CD8-positive, alpha-beta memory T cell (primary cell): Measurements from ENCODE around the gene MCF2L2. TPM values are rescaled to one million over a fixed set of nuclear protein-coding genes. Genes with fewer than 3 reads are reported as not detected.
A peak's percentile ranks its signal among the peaks of the same experiment; 100 is the strongest.
"Not testable (repeated sequence)": the region's sequence is repeated elsewhere in the genome, so short reads cannot be mapped to it uniquely, and the experiment has no call there.

Source experiments
- CTCF ChIA-PET: fragments of 350-600 bp; sonication (Branson Sonifier 250); formaldehyde crosslinking; loops from one replicate; lab custom pipeline; 2021; ENCODE audit warnings: antibody characterized with exemption; lab: Charles Lee
- POLR2A ChIA-PET: fragments of 350-600 bp; sonication (Branson Sonifier 250); formaldehyde crosslinking; loops from one replicate; lab custom pipeline; 2021; ENCODE audit warnings: antibody characterized with exemption; lab: Charles Lee
- DNase-seq, 5 donors: peaks; one replicate each; pipeline versions ENCODE4 v3.0.0 to v3.0.0-alpha.2; 2020 to 2022; ENCODE audit warnings: mixed read lengths in 1 of 5
- H3K27ac ChIP-seq: one replicate; pipeline ENCODE4 v1.7.0; 2013; ENCODE audit warnings: low read depth, mild to moderate bottlenecking, low read length, moderate library complexity
- H3K27me3 ChIP-seq: 2 replicates; pipeline ENCODE4 v1.7.0; 2013; ENCODE audit warnings: low read length, mild to moderate bottlenecking; ENCODE audit not compliant: insufficient read depth, poor library complexity, severe bottlenecking
- H3K36me3 ChIP-seq: 2 replicates; pipeline ENCODE4 v1.7.0; 2013; ENCODE audit warnings: mild to moderate bottlenecking, low read length, moderate library complexity; ENCODE audit not compliant: insufficient read depth
- H3K4me1 ChIP-seq: 2 replicates; pipeline ENCODE4 v1.7.0; 2013; ENCODE audit warnings: mild to moderate bottlenecking, low read length, moderate library complexity; ENCODE audit not compliant: insufficient read depth
- H3K4me3 ChIP-seq: 2 replicates; pipeline ENCODE4 v1.7.0; 2013; ENCODE audit warnings: mild to moderate bottlenecking, low read length
- H3K9me3 ChIP-seq: 2 replicates; pipeline ENCODE4 v1.7.0; 2013; ENCODE audit warnings: mild to moderate bottlenecking, low read length
- H3K27ac Mint-ChIP-seq, 8 donors: one replicate each; pipeline ENCODE4 v1.8.0; 2020 to 2021; ENCODE audit warnings: mixed read lengths in 8 of 8, mild to moderate bottlenecking in 6 of 8, inconsistent platforms in 3 of 8, moderate library complexity in 3 of 8
- H3K27me3 Mint-ChIP-seq, 2 donors: one replicate each; pipeline ENCODE4 v1.8.0; 2020 to 2021; ENCODE audit warnings: mixed read lengths in 2 of 2, mild to moderate bottlenecking in 1 of 2, moderate library complexity in 1 of 2
- H3K36me3 Mint-ChIP-seq, 3 donors: one replicate each; pipeline ENCODE4 v1.8.0; 2020 to 2021; ENCODE audit warnings: mixed read lengths in 3 of 3, inconsistent platforms in 1 of 3, mild to moderate bottlenecking in 1 of 3
- H3K4me1 Mint-ChIP-seq, 3 donors: one replicate each; pipeline ENCODE4 v1.8.0; 2020 to 2021; ENCODE audit warnings: mixed read lengths in 3 of 3, inconsistent platforms in 1 of 3, mild to moderate bottlenecking in 1 of 3
- H3K4me3 Mint-ChIP-seq, 7 donors: one replicate each; pipeline ENCODE4 v1.8.0; 2020 to 2021; ENCODE audit warnings: mixed read lengths in 7 of 7, mild to moderate bottlenecking in 6 of 7, moderate library complexity in 4 of 7, inconsistent platforms in 2 of 7
- H3K9me3 Mint-ChIP-seq, 5 donors: one replicate each; pipeline ENCODE4 v1.8.0; 2020 to 2022; ENCODE audit warnings: mixed read lengths in 5 of 5, mild to moderate bottlenecking in 3 of 5, moderate library complexity in 2 of 5, inconsistent platforms in 1 of 5
- polyA plus RNA-seq: library from polyadenylated mRNA; unstranded; fragments of 300-500 nt; fragmentation: Illumina TruSeq; gene quantifications from one replicate; pipeline ENCODE4 v1.2.3, GENCODE V29; 2021
- total RNA-seq, 2 experiments: library from RNA; stranded (reverse); gene quantifications; one replicate each; pipeline ENCODE4 v1.2.3, GENCODE V29; 2021

Gene MCF2L2
- total and polyA plus RNA-seq, 3 experiments from 2014 or later: 0.78 to 3.5 (median 2.8) TPM

DNA sequence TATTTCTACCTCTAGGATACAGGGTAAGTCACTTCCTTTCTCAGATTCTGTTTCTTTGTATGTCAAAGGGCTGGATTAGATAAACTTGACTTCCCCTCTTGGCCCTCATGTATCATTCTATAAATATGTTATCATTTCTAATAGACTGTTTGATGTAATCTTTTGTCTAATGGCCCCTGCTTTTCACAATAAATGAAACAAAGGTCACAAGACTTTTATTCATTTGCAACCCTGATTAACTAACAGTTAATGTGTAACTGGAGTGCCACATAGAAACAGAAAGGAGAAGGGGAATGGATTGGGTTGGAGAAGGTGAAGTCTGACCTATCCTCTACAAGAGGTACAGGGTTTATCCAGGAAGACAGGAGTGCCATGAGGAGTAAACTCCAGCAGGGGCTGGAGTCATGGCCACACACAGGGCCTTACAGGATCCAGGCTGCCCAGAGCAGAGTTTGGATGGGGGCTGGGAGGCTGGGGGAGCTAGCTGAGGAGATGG, 183.4 kb downstream of the MCF2L2 start:
- CTCF ChIA-PET: no interaction called here
- POLR2A ChIA-PET: no interaction called here

DNA sequence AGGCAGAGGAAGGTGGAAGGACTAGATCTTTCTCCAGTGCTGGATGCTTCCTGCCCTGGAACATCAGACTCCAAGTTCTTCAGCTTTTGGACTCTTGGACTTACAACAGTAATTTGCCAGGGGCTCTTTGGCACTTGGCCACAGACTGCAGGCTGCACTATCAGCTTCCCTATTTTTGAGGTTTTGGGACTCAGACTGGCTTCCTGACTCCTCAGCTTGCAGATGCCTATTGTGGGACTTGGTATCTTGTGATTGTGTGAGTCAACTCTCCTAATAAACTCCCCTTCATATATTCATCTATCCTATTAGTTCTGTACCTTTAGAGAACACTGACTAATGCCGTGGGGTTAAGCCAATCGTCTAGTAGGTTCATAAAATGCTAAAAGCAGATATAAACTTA, 184.2 kb downstream of the MCF2L2 start:
- POLR2A ChIA-PET: interaction anchor here (0.6 kb wide), 1 partner anchor 637 kb away, joined by 3 read pairs; no protein-coding TSS in a partner anchor

More for the DNA sequence above, 183.4 kb downstream of the MCF2L2 start:
- Histone ChIP-seq H3K27ac (no peak overlapping the region), H3K27me3 (no peaks in the 10 kb centered on the region), H3K4me3 (no peak overlapping the region), H3K4me1 (no peaks in the 10 kb centered on the region), H3K36me3 (no peaks in the 10 kb centered on the region), H3K9me3 (no peaks in the 10 kb centered on the region)
- H3K4me3 Mint-ChIP-seq: peak overlapping the region in 1 of 7 donors; percentile 6
- peaks cover 10 to 26% (median 23%) of the 10 kb centered on the region in 5 donors for H3K9me3 Mint-ChIP-seq
- H3K4me1 Mint-ChIP-seq: no peaks in the 10 kb centered on the region
- peaks cover 3 to 34% (median 5%) of the 10 kb centered on the region in 3 donors for H3K36me3 Mint-ChIP-seq
- no peak overlapping the region for H3K27ac Mint-ChIP-seq
- peaks cover 6 to 7% of the 10 kb centered on the region in 2 donors for H3K27me3 Mint-ChIP-seq
- DNase-seq: no peak

DNA sequence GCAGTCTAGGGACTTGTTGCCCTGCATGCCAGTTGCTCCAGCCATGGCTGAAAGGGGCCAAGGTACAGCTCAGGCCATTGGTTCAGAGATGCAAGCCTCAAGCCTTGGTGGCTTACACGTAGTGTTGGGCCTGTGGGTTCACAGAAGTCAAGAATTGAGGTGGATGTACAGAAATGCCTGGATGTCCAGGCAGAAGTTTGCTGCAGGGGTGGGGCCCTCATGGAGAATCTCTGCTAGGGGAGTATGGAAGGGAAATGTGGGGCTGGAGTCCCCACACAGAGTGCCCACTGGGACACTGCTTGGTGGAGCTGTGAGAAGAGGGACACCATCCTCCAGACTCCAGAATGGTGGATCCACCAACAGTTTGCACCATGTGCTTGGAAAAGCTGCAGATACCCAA, 186.0 kb downstream of the MCF2L2 start:
- Histone ChIP-seq H3K36me3 (no peaks in the 10 kb centered on the region), H3K27me3 (no peaks in the 10 kb centered on the region), H3K27ac (no peak overlapping the region), H3K4me3 (no peak overlapping the region), H3K4me1 (no peaks in the 10 kb centered on the region), H3K9me3 (no peaks in the 10 kb centered on the region)
- Mint-ChIP-seq H3K27me3 (peaks cover 6 to 7% of the 10 kb centered on the region in 2 donors), H3K4me3 (no peak overlapping the region), H3K4me1 (no peaks in the 10 kb centered on the region), H3K9me3 (peaks cover 10 to 32% (median 23%) of the 10 kb centered on the region in 5 donors), H3K36me3 (peaks cover 3 to 42% (median 3%) of the 10 kb centered on the region in 3 donors), H3K27ac (no peak overlapping the region)
- POLR2A ChIA-PET: no interaction called here
- no peak for DNase-seq
- CTCF ChIA-PET: no interaction called here

More for the DNA sequence above, 184.2 kb downstream of the MCF2L2 start:
- Histone ChIP-seq H3K9me3 (no peaks in the 10 kb centered on the region), H3K27me3 (no peaks in the 10 kb centered on the region), H3K36me3 (no peaks in the 10 kb centered on the region), H3K4me3 (no peak overlapping the region), H3K4me1 (no peaks in the 10 kb centered on the region), H3K27ac (no peak overlapping the region)
- Mint-ChIP-seq H3K36me3 (peaks cover 3 to 42% (median 3%) of the 10 kb centered on the region in 3 donors), H3K4me3 (no peak overlapping the region), H3K27me3 (peaks cover 7% of the 10 kb centered on the region in 2 donors), H3K4me1 (no peaks in the 10 kb centered on the region), H3K27ac (no peak overlapping the region), H3K9me3 (peaks cover 10 to 32% (median 23%) of the 10 kb centered on the region in 5 donors)
- no peak for DNase-seq
- CTCF ChIA-PET: no interaction called here

DNA sequence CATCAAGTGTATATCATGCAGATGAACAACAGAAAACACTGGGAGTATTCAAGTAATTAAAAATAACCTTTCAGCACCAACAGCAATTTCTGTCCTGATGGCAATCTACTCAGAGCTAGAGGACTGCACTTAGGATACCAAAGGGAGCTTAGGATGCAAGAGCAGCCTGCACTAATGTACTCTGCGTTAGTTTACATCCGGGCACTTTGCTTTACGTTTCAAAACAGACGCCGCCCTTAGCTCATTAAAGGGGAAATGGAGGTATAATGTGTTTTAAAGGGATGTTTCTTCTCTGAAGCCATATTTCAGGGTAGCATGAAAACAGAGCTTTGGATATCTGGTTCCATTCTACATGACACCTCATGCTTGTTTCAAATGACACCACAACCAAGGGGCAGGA, 189.4 kb downstream of the MCF2L2 start:
- Histone ChIP-seq H3K27ac (no peak overlapping the region), H3K36me3 (no peaks in the 10 kb centered on the region), H3K4me3 (no peak overlapping the region), H3K4me1 (no peaks in the 10 kb centered on the region), H3K9me3 (no peaks in the 10 kb centered on the region), H3K27me3 (no peaks in the 10 kb centered on the region)
- no peaks in the 10 kb centered on the region for H3K4me1 Mint-ChIP-seq
- peaks cover 3 to 38% (median 3%) of the 10 kb centered on the region in 3 donors for H3K36me3 Mint-ChIP-seq
- H3K27ac Mint-ChIP-seq: no peak overlapping the region
- peaks cover 10 to 32% (median 23%) of the 10 kb centered on the region in 5 donors for H3K9me3 Mint-ChIP-seq
- ChIA-PET POLR2A (no interaction called here), CTCF (no interaction called here)
- H3K27me3 Mint-ChIP-seq: peaks cover 6 to 7% of the 10 kb centered on the region in 2 donors
- H3K4me3 Mint-ChIP-seq: no peak overlapping the region
- no peak for DNase-seq

DNA sequence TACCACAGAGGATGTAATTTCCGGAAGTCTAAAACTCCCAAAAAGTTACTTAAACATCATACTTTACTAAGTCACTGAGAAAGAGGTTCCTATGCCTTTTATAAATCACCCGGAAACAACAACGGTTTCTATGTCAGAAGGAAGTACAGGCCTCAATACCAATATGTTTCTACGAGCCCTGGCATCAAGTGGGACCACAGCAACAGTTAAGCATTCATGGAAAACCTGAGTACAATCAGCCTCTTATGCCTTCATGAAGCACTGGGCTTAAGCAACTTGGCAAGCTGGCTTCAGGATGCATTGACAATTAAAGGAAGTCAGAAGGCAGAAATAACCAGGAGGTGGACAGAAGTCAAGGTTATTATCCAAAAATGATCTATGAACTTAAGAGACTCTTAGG, 194.5 kb downstream of the MCF2L2 start:
- no peak overlapping the region for H3K4me3 Mint-ChIP-seq
- Histone ChIP-seq H3K36me3 (no peaks in the 10 kb centered on the region), H3K4me1 (no peaks in the 10 kb centered on the region), H3K9me3 (no peaks in the 10 kb centered on the region), H3K27ac (no peak overlapping the region), H3K4me3 (no peak overlapping the region), H3K27me3 (no peaks in the 10 kb centered on the region)
- no peaks in the 10 kb centered on the region for H3K36me3 Mint-ChIP-seq
- H3K4me1 Mint-ChIP-seq: no peaks in the 10 kb centered on the region
- ChIA-PET CTCF (no interaction called here), POLR2A (no interaction called here)
- H3K27ac Mint-ChIP-seq: no peak overlapping the region
- peaks cover 0 to 1% of the 10 kb centered on the region in 2 donors for H3K27me3 Mint-ChIP-seq
- DNase-seq: no peak
- H3K9me3 Mint-ChIP-seq: no peaks in the 10 kb centered on the region

DNA sequence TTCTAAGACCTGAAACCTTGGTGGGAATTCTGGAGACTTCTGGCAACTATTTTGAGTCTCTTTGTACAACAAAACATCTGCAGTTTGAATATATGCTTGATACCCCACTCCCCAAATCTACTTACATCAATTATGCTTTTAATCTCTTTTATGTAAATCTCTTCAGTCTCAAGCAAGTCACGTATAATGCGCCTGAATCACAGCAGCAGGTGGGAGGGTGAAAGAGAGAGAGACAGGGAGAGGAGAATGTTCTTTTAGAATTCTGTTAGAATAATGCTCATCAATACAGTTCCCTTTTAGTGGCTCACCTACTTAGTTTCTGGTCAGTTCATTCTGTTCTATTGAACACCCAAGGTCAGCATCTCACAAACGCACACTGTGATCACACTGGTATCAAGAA, 197.6 kb downstream of the MCF2L2 start:
- Histone ChIP-seq H3K9me3 (no peaks in the 10 kb centered on the region), H3K27ac (no peak overlapping the region), H3K27me3 (no peaks in the 10 kb centered on the region), H3K36me3 (no peaks in the 10 kb centered on the region), H3K4me3 (no peak overlapping the region), H3K4me1 (no peaks in the 10 kb centered on the region)
- CTCF ChIA-PET: no interaction called here
- no peak overlapping the region for H3K4me3 Mint-ChIP-seq
- POLR2A ChIA-PET: no interaction called here
- H3K4me1 Mint-ChIP-seq: no peaks in the 10 kb centered on the region
- H3K27ac Mint-ChIP-seq: no peak overlapping the region
- H3K9me3 Mint-ChIP-seq: no peaks in the 10 kb centered on the region
- no peak for DNase-seq
- peaks cover 0 to 1% of the 10 kb centered on the region in 2 donors for H3K27me3 Mint-ChIP-seq
- H3K36me3 Mint-ChIP-seq: no peaks in the 10 kb centered on the region

DNA sequence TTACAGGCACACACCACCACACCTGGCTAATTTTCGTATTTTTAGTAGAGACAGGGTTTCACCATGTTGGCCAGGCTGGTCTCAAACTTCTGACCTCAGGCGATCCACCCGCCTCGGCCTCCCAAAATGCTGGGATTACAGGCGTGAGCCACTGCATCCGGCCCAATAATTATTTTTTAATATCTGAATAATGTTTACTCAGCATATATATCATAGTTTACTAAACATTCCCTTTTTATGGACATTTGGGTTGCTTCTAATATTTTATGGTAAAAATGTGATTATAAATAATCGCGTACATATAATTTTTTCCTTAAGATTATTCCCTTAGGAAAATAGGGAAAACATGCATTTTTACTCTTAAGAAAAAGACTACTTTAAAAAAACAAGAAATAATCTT, 198.2 kb downstream of the MCF2L2 start:
- CTCF ChIA-PET, POLR2A ChIA-PET: not testable (repeated sequence)

DNA sequence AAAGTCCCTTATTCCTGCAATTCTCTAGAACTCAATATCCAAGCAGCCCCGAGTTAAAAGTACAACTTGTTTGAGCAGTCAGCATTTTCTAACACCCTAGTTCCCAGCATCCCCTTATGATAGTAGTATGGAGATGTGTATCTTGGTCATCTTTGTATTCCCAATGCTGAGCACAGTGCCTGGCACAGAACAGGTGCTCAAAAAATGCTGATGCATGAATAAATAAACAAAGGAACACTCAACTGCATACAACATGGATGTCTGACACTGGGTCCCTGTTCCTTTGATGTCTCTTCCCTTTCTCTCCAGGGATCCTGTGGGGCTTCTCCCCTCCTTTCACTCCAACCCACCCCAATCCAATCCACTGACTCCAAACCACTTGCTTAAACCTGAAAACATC, 199.2 kb downstream of the MCF2L2 start:
- H3K27me3 Mint-ChIP-seq: peaks cover 0 to 1% of the 10 kb centered on the region in 2 donors
- no peak overlapping the region for H3K4me3 Mint-ChIP-seq
- Histone ChIP-seq H3K27ac (no peak overlapping the region), H3K27me3 (no peaks in the 10 kb centered on the region), H3K9me3 (no peaks in the 10 kb centered on the region), H3K4me3 (no peak overlapping the region), H3K4me1 (peaks cover 4% of the 10 kb centered on the region), H3K36me3 (no peaks in the 10 kb centered on the region)
- no peaks in the 10 kb centered on the region for H3K36me3 Mint-ChIP-seq
- ChIA-PET POLR2A (no interaction called here), CTCF (no interaction called here)
- no peaks in the 10 kb centered on the region for H3K9me3 Mint-ChIP-seq
- H3K4me1 Mint-ChIP-seq: peaks cover 9 to 11% (median 10%) of the 10 kb centered on the region in 3 donors
- no peak overlapping the region for H3K27ac Mint-ChIP-seq
- DNase-seq: no peak

More for the DNA sequence above, 198.2 kb downstream of the MCF2L2 start:
- not testable (repeated sequence) for H3K27me3 Mint-ChIP-seq, H3K27me3 ChIP-seq, H3K36me3 Mint-ChIP-seq, H3K4me3 ChIP-seq, DNase-seq, H3K4me1 ChIP-seq, H3K9me3 ChIP-seq, H3K9me3 Mint-ChIP-seq, H3K36me3 ChIP-seq, H3K4me1 Mint-ChIP-seq, H3K27ac ChIP-seq, H3K4me3 Mint-ChIP-seq
- H3K27ac Mint-ChIP-seq: peak overlapping the region in 1 of 8 donors; percentile 39
